ENCODE results near the gene PRKCZ. TPM values are rescaled to one million over a fixed set of nuclear protein-coding genes. Genes with fewer than 3 reads are reported as not detected.
"Not testable (repeated sequence)": the region's sequence is repeated elsewhere in the genome, so short reads cannot be mapped to it uniquely, and the experiment has no call there.

Gene PRKCZ
- total and polyA plus RNA-seq, 2 experiments from 2014 or later: 26.2 to 36.9 TPM

- TF ChIP-seq ETS1 (IDR thresholded peaks at IDR 0.05): no peak
- TF ChIP-seq CTCF (conservative IDR thresholded peaks at IDR 0.05; ENCODE audit: low read depth in 2 of 2): no peak
- no peak for TF ChIP-seq ZNF331 (CRISPR knock-in tag; IDR thresholded peaks at IDR 0.05; ENCODE audit: low read depth)
- no peak for TF ChIP-seq CREB1 (CRISPR knock-in tag; IDR thresholded peaks at IDR 0.05; ENCODE audit: low read depth)
- no peak for TF ChIP-seq POLR2AphosphoS5 (IDR thresholded peaks at IDR 0.05; ENCODE audit: low read depth)
Measured at GRCh38 chr1:2121101-2121691, 71.0 kb downstream of the PRKCZ start (continued).

GRCh38 chr1:2121794-2122193 lies 71.6 kb downstream of the PRKCZ start:
- not testable (repeated sequence) for H3F3A ChIP-seq (replicated peaks; ENCODE audit: low read depth); H3K27me3 Mint-ChIP-seq (ENCODE audit: insufficient read depth, low read depth, poor library complexity); H3K9me2 ChIP-seq (ENCODE audit: insufficient read depth); H3K4me3 Mint-ChIP-seq; H3K4me3 ChIP-seq; H3K27me3 ChIP-seq (ENCODE audit: insufficient read depth); H3K27ac ChIP-seq (ENCODE audit: low read depth); DNase-seq (ENCODE audit: low spot score); ATAC-seq; H3K27ac Mint-ChIP-seq; H4K20me1 ChIP-seq (replicated peaks; ENCODE audit: insufficient read depth); H3K4me2 ChIP-seq; H3K4me1 Mint-ChIP-seq; H3K36me3 ChIP-seq (ENCODE audit: insufficient read depth); H2AFZ ChIP-seq; H3K4me1 ChIP-seq (ENCODE audit: insufficient read depth)
- Mint-ChIP-seq H3K36me3 (ENCODE audit: low read depth) (peaks cover 33% of the 10 kb centered on the region), H3K9me3 (peaks cover 22% of the 10 kb centered on the region)
- peaks cover 45% of the 10 kb centered on the region for H3K79me2 ChIP-seq (replicated peaks; ENCODE audit: insufficient read depth)

- Histone ChIP-seq H3K27ac (ENCODE audit: low read depth) (no peak overlapping the region), H3K9me2 (ENCODE audit: insufficient read depth) (no peaks in the 10 kb centered on the region), H2AFZ (no peak overlapping the region), H4K20me1 (replicated peaks; ENCODE audit: insufficient read depth) (no peaks in the 10 kb centered on the region; the same call in none of the 2 replicates), H3K79me2 (replicated peaks; ENCODE audit: insufficient read depth) (peaks cover 25% of the 10 kb centered on the region), H3K27me3 (ENCODE audit: insufficient read depth) (no peaks in the 10 kb centered on the region), H3F3A (replicated peaks; ENCODE audit: low read depth) (no peaks in the 10 kb centered on the region), H3K4me1 (ENCODE audit: insufficient read depth) (no peaks in the 10 kb centered on the region), H3K4me2 (no peak overlapping the region), H3K36me3 (ENCODE audit: insufficient read depth) (no peaks in the 10 kb centered on the region), H3K4me3 (no peak overlapping the region)
- peak overlapping the region; percentile 86; the same call in 1 of the 2 replicates for H3K27ac Mint-ChIP-seq
- peaks cover 14% of the 10 kb centered on the region for H3K9me3 Mint-ChIP-seq
- DNase-seq (ENCODE audit: low spot score) (no peak), ATAC-seq (no peak)
- peaks cover 22% of the 10 kb centered on the region for H3K36me3 Mint-ChIP-seq (ENCODE audit: low read depth)
- H3K27me3 Mint-ChIP-seq (ENCODE audit: insufficient read depth, low read depth, poor library complexity): peaks cover 8% of the 10 kb centered on the region
- no peak overlapping the region for H3K4me3 Mint-ChIP-seq
- peaks cover 7% of the 10 kb centered on the region for H3K4me1 Mint-ChIP-seq
- no peak for TF ChIP-seq CREB1 (CRISPR knock-in tag; IDR thresholded peaks at IDR 0.05; ENCODE audit: low read depth)
- TF ChIP-seq ETS1 (IDR thresholded peaks at IDR 0.05): no peak
- no peak for TF ChIP-seq POLR2AphosphoS5 (IDR thresholded peaks at IDR 0.05; ENCODE audit: low read depth)
- no peak for TF ChIP-seq STAT1 (IDR thresholded peaks at IDR 0.05; ENCODE audit: unreplicated experiment)
- no peak for TF ChIP-seq JUNB (IDR thresholded peaks at IDR 0.05; ENCODE audit: unreplicated experiment)
- TF ChIP-seq EZH2phosphoT487 (IDR thresholded peaks at IDR 0.05; ENCODE audit: unreplicated experiment): no peak
- TF ChIP-seq ZNF114 (CRISPR knock-in tag; IDR thresholded peaks at IDR 0.05): no peak
- TF ChIP-seq EZH2 (IDR thresholded peaks at IDR 0.05; ENCODE audit: low read depth, unreplicated experiment): no peak
- no peak for TF ChIP-seq ZNF331 (CRISPR knock-in tag; IDR thresholded peaks at IDR 0.05; ENCODE audit: low read depth)
- no peak for TF ChIP-seq REST (IDR thresholded peaks at IDR 0.05; ENCODE audit: unreplicated experiment)
Measured at GRCh38 chr1:2124446-2125198, 74.4 kb downstream of the PRKCZ start.
